ENCODE data around the gene CDC42BPB.

The CDC42BPB gene

GRCh38 chr14:103093856-103094405 is 36.6 kb upstream of the CDC42BPB start:
- DNase-seq = no peak

- no peak for DNase-seq
Observed at GRCh38 chr14:103091883-103092222, 34.5 kb upstream of the CDC42BPB start.

DNA sequence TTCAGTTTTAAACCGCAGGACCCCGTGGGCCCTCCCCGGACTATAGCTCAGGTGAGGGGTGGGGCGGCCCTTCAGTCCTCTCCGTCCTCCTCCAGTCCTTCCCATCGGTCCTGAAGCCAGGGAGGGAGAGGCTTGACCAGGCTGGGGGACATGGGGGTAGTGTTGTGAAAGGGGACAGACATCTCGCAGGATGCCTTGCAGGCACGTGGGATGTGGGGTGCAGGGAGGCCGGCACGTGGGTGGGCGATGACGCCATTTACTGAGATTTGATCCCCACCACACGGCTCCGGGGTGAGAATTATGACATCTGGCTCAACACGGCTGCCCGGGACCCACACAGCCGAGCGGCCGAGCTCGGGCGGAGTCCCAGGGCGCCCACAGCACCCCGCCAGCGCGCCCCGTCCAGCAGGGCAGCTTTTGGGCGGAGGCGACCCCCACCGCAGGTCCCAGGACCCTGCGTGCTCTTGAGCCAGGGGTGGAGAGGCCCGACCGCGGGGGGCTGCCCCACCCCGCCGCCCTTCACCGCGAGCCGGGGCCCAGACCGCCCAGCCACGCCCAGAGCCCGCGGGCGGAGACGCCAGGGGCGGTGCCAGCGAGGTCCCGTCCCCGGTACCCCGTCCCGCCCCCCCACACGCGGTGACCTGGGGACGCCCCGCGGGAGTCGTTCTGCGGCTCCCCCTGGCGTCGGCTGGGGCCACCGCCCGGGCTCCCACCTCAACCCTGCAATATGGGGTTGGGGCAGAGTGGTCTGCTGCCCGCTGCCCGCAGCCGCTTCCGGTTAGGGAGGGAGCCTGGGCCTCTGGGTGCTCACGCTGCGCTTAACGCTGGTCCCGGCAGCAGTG is 33.9 kb upstream of the CDC42BPB start:
- peak; percentile 81 for DNase-seq

DNA sequence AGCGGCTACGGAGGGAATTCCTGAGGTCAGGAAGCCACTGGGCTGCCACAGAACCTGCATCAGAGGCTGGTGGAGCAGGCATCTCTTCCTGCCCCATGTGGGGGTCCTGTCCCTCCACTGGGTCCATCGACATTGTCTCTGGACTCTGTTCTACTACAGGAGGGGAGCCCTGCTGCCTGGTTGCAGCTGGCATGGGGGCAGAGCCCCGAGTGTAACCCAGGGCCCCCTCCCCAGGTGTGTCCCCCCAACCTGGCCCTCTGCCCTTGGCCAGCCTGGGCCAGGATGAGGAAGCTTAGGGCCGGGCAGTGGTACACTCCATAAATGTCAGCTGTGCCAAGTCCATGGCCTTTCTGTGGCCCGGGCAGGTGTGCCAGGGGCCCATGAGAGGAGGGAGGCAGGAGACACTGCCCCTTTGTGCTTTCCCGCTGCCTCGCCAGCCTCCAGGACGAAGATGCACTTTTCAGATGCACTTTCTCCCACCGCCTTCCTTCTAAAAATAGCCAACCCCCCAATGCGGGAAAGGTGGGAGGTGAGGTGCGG is 33.2 kb upstream of the CDC42BPB start:
- no peak for DNase-seq

- no peak for DNase-seq
Observed at GRCh38 chr14:103089386-103090335, 32.3 kb upstream of the CDC42BPB start.

DNA sequence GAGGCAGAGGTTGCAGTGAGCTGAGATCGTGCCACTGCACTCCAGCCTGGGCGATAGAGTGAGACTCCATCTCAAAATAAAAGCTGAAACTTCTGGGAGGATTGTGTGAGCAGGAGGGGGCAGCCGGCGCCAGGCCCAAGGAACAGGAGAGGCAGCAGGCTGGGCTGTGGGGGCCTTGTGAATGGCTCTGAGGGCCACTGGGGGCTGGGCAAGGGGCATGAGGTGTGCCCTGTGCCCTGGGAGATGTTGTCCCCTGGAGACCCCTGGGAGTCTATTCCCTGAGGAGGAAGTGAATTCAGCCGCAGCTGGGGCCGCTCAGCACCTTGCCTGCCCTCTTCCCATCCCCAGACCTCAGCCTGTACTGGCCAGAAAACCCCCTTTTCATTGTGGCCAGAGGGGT is 31.6 kb upstream of the CDC42BPB start:
- no peak for DNase-seq

DNA sequence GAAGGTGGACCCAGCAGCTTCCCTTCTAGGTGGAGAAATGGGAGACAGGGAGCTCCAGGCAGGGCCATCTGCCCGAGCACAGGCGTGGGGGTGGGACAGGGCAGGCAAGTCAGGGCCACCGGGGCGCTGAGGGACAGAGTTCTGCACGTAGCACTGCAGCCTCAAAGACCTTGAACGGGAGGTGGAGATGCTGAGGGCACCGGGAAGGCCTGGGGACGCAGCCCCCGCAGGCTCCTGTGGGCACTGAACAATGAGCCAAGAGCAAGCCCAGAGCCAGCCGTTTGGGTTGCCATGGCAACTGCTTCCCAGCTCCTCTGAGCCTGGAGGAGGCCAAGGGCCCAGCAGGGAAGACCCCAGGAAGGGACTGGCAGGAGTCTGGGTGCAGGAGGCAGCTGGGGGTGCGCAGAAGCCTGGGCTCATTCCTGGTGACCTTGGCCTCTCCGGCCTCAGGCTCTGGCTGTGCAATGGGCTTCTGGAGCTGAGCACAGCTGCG is 30.0 kb upstream of the CDC42BPB start:
- no peak for DNase-seq

GRCh38 chr14:103086771-103087342 is 29.5 kb upstream of the CDC42BPB start:
- no peak for DNase-seq

DNA sequence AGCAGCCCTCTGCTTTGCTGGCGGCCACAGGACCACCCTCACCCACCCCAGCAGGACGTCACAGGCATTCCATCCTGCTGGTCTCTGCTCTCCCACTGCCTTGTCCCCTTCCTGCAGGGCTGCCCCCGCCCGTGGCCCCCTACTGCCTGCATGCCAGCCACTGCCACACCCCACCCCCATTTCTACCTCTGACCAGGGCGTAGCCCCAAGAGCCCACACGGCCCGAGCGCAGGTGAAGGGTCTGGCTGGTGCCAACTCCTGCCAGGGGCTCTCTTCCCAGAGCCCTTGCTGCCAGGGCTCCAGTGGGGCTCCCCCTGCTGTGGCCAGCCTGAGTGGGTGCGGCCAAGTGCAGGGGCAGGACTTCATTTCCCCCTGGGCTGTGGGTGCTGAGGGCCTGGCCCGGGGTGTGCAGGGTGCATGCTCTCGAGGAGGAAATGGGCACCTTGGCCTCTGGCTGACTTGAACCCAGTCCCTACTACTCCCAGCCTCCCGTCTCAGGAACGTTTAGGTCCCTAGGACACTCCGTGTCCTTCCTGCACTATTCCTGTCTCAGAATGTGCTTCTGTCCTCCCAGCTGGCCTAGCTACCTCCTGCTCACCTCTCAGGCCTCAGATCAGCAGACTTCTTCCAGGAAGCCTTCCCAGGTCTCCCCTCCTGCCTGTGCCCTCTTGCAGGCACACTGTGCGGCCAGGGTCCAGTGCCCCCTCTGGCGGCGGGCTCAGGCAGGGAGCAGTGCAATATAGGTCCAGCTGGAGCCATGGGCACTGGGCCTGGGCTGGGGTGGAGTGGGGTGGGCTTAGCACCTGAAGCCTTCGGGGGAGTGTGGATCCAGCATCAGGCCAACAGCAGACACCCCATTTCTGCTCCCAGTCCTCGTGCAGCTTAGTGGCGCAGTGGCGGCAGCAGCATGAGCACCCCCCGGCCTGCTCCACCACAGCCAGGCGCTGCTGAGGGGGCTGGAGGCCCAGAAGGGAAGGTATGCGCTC is 28.1 kb upstream of the CDC42BPB start:
- no peak for DNase-seq

GRCh38 chr14:103084021-103084919 is 26.9 kb upstream of the CDC42BPB start, which contains the start of gene LBHD2:
Gene LBHD2 (plus strand): TSS chr14:103084210. CDS start chr14:103086013, 1,803 bp downstream.
- no peak for DNase-seq

DNA sequence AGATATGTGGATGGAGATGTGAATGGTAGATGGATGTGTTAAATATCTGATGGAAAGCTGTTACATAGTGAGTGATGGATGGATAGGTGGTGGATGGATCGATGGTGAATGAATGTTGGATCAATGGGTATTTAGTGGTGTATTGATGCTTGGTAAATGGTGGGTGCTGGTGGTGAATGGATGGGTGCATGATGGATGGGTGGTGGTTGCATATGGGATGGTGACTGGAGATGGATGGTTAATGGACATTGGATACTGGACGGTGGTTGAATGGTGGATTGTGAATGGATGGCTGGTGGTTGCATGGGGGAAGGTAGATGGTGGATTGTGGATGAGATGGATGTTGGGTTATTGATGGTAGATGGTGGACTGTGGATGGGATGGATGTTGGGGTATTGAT is 24.6 kb upstream of the CDC42BPB start:
- DNase-seq = no peak

DNA sequence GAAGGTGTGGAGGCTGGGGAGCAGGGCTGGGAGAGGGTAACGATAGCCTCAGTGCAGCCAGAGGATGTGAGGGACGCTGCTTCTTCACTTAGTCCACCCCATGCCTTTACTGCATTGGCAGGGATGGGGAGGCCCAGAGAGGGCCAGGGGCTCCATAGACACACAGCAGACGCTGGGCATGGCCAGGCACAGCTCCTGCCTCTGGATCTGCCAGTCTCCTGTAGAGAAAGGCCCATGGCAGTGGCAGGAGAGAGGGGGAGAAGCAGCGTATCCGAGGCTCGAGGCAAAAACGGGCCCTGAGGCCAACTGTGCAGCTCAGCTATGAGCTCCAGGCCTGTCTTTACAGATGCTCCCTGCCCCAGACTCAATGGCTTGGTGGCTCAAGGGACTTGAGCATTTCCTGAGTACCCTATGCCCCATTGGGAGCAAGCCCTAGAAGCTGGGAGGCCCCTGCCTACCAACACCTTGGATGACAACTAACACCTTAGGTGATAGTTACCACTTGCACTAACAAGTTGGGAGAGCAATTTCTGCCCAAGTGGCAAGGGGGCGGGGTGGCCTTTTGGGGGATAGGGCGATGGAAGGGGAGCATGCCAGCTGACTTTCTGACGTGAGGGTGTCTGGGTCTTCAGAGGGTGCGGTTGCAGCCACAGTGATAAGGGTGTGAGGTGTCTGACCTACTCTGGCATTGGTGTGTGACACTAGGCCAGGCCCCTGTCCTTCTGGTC is 21.7 kb upstream of the CDC42BPB start:
- DNase-seq = no peak

GRCh38 chr14:103078420-103078749 is 21.0 kb upstream of the CDC42BPB start:
- DNase-seq = peak; percentile 78

DNA sequence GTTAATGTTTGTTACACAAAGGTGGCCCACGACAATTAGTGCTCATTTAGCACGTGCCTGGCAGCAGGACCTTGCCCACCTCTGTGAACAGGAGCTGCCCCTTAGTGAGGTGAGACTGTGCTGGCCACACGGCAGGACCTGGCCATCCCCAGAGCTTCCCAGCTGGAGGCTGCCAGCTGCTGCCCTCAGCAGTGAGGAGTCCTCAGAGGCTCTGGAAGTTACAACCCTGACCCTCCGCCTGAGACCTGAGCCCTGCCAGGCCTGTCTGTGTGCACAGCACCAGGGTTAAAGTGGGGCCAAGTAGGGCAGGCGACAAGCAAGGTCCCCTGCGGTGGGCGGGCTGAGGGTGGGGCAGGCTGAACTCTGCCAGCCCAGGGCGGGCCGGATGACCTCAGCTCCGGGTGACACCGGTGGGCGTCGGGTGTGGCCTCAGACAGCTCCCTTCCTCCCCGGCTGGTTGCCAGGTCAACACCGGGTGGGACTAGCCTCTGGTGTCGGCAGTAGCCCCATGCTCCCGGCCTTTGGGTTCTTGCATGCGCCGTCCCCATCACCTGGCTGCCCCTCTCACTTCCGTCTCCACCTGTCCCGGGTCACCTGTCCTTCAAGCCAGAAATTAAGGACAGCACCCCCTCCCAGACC is 17.5 kb upstream of the CDC42BPB start:
- DNase-seq = peak; percentile 41

DNA sequence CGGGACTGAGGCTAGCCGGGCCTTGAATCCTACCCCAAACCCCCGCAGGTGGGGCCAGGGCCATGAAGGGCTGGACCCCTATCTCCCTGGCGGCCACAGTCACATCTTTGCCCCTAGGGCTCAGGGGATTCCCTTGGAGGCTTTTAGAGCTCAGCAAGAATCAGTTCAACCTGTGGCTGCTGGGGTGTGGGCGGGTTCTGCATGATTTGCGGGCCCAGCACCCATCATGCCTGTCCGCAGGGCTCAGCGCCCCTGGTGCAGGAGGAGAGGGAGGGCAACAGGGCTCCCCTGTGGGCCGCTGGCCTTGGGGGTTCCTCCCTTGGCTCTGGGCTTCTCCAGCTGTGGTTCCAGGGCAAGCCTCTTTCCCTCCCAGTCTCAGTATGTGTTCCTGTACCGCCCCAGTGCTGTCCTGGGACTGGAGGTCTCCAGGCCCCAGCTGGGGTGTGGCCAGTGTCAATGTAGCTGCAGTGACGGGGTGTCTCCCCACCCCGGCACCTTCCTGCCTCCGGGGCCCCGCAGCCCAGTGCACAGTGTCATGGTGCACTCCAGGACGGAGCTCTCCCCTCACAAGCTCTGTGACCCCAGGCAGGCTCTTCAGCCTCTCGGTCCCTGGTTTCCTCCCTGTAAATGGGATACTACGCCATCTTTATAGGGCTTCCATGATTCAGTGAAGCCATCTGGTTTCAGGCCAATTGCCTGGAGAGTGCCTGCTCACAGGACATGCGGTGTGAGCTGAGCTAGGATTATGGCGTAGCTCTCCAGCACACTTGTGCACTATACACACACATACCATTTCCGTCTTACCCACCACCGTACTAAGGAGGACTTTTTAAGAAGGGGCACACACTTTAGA is 16.8 kb upstream of the CDC42BPB start:
- no peak for DNase-seq

GRCh38 chr14:103073367-103073875 is 16.1 kb upstream of the CDC42BPB start:
- DNase-seq = no peak

DNA sequence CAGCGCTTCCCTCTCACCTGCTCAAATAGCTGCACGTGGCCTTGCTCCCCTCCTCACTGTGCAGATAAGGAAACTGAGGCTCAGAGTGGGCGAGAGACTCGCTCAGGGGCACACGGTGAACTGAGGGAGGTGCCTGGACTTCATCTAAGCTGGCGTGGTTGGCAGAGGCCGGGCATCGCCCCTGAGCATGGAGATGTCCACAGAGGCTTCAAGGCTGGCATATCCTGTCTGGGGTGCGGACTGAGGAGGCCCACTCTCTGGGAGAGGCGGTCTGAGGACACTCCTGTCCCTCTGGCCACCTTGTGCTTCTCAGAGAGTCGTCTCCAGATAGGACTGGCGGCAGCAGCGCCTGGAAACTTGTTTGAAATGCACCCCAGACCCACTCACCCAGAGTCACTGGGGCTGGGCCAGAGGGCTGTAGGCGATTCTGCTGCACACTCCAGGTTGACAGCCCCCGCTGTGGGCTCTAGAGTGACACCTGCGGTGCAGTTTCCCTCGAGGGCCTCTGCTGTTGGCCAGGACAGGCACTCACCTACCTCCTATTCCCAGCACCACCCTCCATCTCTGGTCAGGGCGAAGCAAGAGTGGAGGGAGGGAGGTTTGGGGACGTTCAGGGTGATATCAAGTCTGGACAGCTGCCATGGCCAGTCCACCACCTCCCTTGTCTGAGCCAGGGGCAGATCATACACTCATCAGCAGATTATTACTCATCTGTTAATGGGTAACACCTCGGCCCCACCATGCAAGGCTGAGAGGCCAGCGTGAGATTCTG is 15.4 kb upstream of the CDC42BPB start:
- DNase-seq = no peak
